IPS-11a (cell line): ENCODE data around the gene DGKB.

Experiments
- H3K4me3 ChIP-seq: one replicate; pipeline ENCODE4 v1.5.1; 2013; ENCODE audit warnings: low read depth, low read length, control low read depth

Gene DGKB

GRCh38 chr7:14861456-14861855, 41.1 kb downstream of the DGKB start:
- H3K4me3 ChIP-seq = no peak overlapping the region

DNA sequence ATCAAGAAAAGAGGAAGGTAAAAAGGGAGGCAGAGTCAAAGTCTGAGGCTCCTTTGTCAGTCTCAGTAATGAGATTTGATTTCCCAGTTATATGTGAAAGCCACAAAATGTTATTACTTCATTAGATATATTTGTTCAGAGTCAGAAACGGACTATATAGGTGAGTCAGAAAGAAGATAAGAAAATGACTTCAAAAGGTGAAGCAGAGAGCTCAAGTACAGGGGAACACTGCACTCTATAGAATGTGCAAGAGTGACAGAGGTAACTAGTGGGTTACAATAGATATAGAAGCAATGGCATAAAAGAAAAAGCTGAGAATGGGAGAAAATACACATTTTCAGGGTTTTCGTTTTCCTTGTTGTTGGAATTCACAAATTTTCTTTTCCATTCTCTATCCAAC, 43.3 kb downstream of the DGKB start:
- no peak overlapping the region for H3K4me3 ChIP-seq

GRCh38 chr7:14858866-14859265, 43.7 kb downstream of the DGKB start:
- H3K4me3 ChIP-seq = no peak overlapping the region

- H3K4me3 ChIP-seq = no peak overlapping the region
These were observed 44.1 kb downstream of the DGKB start for GRCh38 chr7:14858410-14858809.

GRCh38 chr7:14855033-14855794, 47.3 kb downstream of the DGKB start:
- H3K4me3 ChIP-seq = no peak overlapping the region

DNA sequence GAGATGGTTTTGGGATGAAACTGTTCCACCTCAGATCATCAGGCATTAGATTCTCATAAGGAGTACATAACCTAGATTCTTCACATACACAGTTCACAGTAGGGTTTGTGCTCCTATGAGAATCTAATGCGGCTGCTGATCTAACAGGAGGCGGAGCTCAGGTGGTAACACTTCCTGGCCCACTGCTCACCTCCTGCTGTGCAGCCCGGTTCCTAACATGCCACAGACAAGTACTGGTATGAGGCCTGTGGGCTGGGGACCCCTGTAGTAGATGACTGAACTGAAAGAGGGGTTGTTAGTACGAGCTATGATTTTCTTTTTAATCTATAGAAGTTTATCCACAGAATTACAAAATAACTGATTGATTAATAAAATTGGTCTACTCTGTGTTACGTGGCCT, 48.1 kb downstream of the DGKB start:
- no peak overlapping the region for H3K4me3 ChIP-seq

DNA sequence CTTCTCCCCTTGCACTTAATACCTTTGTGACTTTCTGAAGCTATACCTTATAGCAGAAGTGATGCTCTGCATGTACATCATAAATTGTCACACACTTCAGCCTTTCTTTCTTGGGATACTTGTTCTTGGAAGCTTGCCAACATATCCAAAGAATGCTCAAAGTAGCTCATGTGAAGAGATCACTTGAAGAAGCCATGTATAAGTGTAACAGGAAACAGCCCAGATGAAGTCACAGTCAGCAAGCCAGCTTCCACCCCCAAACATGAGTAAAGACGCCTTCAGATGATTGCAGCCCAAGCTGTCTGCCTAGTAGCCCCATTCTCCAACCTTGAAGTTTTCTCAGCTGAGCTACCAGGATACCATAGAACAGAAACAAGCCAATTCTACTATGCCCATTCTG, 50.9 kb downstream of the DGKB start:
- no peak overlapping the region for H3K4me3 ChIP-seq

DNA sequence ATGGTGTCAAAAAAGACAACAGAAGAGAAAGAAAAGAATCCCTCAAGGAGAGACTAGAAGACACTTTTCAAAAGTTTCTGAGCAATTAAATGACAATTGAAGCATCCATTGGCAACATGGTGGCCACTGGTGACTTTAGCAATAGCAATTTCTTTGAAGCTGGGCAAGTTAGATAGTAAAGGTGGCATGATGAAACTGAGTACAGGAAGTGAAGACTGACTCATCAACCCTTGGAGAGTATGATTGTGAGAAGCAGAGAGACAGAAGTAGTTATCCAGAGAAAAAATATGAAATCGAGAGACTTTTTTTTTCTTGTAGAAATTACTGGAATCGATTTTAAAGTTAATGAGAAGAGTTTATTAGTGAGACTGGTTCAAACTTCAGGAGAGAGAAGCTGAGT, 52.5 kb downstream of the DGKB start:
- H3K4me3 ChIP-seq = no peak overlapping the region

- H3K4me3 ChIP-seq = no peak overlapping the region
These were observed 56.1 kb downstream of the DGKB start for GRCh38 chr7:14846405-14846804.

DNA sequence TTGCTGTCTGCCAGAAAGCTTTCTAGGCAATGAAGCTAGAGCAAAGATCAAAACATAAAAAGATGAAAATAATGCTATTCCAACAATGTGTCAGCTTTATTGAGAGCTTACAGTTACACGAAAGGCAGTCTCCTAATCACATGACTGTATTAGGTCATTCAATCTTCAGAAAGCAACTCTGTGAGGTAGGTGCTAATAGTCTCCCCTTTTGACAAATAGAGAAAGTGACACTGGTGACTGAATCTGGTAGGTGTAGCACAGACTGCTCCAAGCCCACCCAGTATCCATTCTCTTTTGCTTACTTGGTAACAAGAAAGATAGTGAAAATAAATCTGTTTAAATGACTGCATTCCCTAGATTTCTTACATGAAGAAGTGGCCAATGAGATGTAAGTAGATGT, 58.8 kb downstream of the DGKB start:
- no peak overlapping the region for H3K4me3 ChIP-seq

DNA sequence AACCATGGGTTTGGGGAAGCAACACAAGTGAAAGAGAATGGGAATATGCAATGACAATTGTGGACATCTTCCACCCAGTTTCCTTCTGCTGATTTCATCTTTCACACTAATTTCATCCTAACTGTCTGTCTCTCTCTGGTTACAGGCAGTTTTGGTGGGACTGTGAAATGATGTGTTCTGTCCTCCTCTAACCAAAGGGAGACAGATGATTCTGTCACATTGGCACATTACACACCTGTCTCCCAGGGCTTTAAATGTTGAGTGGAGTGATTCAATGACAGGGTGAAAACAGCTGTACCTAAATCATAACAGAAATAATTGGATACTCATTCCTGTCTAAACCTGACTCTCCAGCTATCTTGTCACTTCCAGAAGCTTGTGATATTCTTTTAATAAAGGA, 60.0 kb downstream of the DGKB start:
- H3K4me3 ChIP-seq = no peak overlapping the region

DNA sequence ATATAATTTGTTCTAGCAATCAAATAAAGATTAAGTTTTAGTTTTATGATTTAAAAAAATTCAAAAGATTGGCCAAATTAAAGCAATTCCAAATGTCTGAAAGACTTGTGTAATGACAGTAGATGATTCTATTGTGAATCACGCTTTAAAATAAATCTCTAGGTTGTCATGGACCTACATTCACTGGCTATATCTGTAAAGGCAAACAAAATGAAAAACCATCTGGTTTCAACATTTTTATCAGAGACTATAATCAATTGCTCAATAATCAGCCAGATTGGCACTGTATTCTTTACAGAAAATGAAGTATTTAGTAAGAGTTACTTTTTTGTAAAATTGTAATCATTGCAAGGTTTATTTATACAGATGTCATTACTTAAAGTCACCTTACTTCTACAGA, 60.7 kb downstream of the DGKB start:
- H3K4me3 ChIP-seq = no peak overlapping the region

DNA sequence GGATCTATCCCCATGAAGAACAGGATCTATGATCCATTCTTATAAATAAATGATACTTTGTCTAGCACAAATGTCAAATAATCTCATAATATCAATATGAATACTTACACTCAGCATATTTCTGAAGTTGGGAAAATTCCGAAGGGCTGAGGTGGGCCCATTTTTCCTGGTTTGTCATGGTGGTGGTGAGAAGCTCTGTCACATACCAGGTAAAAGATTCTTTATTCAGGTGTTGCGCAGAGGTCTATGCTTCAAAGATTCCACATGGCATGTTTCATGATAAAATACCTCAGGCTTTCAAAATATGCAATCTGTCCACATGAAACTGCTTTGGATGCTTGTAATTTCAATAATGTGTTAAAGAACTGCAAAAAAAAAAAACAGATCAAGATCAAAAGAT, 61.5 kb downstream of the DGKB start:
- no peak overlapping the region for H3K4me3 ChIP-seq

- no peak overlapping the region for H3K4me3 ChIP-seq
These were observed 63.2 kb downstream of the DGKB start for GRCh38 chr7:14839307-14839706.

GRCh38 chr7:14837216-14837615, 65.3 kb downstream of the DGKB start:
- H3K4me3 ChIP-seq = no peak overlapping the region

DNA sequence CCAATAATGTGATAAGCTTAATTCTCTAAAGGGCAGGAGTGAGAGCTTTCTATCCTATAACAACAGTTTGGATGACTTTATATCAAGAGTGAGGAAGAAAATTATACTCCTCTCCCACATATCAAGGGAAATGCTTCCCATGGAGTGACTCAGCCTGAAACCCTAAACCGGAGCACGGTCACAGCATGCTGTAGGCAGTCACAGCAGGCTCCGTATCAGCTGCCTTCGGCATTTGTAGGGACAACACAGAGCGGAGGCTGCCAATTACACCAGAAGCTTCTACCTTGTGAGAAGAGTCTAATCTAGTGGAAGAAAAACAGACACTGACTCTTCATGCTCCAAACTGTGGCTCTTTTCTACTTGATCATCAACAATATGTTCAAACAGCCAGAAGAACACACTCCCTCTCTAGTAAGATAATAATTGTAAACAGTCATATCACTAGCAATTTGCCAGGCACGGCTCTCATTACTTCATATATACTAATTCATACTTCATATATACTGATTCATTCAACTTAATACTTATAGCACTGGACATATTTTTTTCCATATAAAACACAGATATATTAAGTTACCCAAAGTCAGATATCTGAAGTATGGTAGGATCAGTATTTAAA, 65.9 kb downstream of the DGKB start:
- H3K4me3 ChIP-seq = no peak overlapping the region

- H3K4me3 ChIP-seq = no peak overlapping the region
These were observed 66.5 kb downstream of the DGKB start for GRCh38 chr7:14836006-14836405.

GRCh38 chr7:14835384-14835783, 67.2 kb downstream of the DGKB start:
- no peak overlapping the region for H3K4me3 ChIP-seq

GRCh38 chr7:14834883-14835282, 67.7 kb downstream of the DGKB start:
- H3K4me3 ChIP-seq = no peak overlapping the region

- H3K4me3 ChIP-seq = no peak overlapping the region
These were observed 68.1 kb downstream of the DGKB start for GRCh38 chr7:14834456-14834855.

- no peak overlapping the region for H3K4me3 ChIP-seq
These were observed 68.8 kb downstream of the DGKB start for GRCh38 chr7:14833707-14834106.

- H3K4me3 ChIP-seq = no peak overlapping the region
These were observed 74.5 kb downstream of the DGKB start for GRCh38 chr7:14828053-14828452.

DNA sequence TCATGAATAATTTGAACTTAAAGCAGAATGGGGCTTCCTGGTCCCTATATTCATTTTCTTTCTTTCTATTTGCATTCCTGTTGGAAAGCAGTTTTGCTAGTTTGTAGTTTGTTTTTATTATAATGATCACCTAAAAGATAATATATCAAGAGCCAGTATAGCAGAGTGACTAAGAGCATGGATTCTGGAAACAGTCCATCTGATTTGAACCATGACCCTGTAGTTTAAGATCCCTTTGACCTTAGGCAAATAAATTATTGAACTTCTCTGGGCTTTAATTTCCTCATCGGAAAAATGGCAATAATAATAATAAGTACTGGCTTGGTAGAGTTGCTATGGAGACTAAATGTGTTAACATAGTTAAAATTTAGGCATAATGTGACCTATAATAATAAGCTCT, 76.1 kb downstream of the DGKB start:
- H3K4me3 ChIP-seq = no peak overlapping the region
